ENCODE data around the gene KPNA1.
A peak's percentile ranks its signal among the peaks of the same experiment; 100 is the strongest.
"Not testable (repeated sequence)": the region's sequence is repeated elsewhere in the genome, so short reads cannot be mapped to it uniquely, and the experiment has no call there.

The KPNA1 gene

DNA sequence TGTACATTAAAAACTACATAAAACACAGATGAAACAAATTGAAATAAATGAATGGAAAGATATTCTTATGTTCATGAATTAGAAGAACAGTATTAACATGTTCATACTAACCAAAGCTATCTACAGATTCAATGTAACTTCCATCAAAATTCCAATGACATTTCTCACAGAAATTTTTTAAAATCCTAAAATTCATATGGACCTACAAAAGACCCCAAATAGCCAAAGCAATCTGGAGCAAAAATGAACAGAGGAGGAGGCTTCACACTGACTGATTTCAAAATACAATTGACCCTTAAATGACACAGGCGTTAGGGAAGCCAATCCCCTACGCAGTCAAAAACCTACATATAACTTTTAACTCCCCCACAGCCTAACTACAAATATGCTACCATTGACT is 39.4 kb downstream of the KPNA1 start:
- no peak for DNase-seq (ENCODE audit: low read depth in 2 of 2)

DNA sequence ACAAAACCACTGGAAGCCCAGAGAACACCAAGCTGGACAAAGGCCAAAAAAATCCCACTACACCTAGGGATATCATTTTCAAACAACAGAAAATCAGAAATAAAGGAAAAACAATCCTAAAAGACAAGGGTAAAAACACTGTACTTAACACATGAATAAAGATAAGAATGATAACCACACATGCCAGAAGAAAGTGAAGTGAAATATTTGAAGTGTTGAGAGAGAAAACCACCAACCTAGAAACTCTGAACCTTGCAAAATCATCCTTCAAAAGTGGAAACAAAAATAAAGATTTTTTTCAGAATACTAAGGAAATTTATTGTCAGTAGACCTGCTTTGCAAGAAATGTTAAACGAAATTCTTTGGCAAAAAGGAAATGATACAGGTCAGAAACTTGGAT is 45.1 kb downstream of the KPNA1 start:
- no peak for DNase-seq (ENCODE audit: low read depth in 2 of 2)

GRCh38 chr3:122468896-122469533 is 45.7 kb downstream of the KPNA1 start:
- no peak for DNase-seq (ENCODE audit: low read depth in 2 of 2)

- DNase-seq (ENCODE audit: low read depth in 2 of 2) = no peak
Measured at GRCh38 chr3:122466701-122467240, 48.0 kb downstream of the KPNA1 start.

GRCh38 chr3:122464659-122465058 is 50.1 kb downstream of the KPNA1 start:
- no peak for DNase-seq (ENCODE audit: low read depth in 2 of 2)

GRCh38 chr3:122462406-122462805 is 52.3 kb downstream of the KPNA1 start:
- no peak for DNase-seq (ENCODE audit: low read depth in 2 of 2)

DNA sequence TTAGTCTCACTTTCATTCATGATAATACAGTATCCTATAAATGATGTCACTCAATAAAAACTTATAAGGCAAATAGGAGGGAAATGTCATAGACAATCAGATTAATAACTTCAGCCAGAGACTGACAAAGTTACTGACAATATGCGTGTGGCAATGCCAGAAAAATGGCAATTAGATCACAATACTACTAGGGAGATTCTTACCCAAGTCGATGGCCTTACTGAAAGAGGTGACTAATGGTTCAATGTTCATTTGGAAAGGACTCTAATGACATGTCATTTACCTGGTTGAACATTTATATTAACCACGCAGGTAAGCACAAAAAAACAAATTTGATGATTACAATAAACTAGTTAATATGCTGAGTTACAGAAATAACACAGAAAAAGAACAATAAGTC is 52.9 kb downstream of the KPNA1 start:
- DNase-seq (ENCODE audit: low read depth in 2 of 2) = no peak

GRCh38 chr3:122458992-122459391 is 55.7 kb downstream of the KPNA1 start:
- DNase-seq (ENCODE audit: low read depth in 2 of 2) = no peak

DNA sequence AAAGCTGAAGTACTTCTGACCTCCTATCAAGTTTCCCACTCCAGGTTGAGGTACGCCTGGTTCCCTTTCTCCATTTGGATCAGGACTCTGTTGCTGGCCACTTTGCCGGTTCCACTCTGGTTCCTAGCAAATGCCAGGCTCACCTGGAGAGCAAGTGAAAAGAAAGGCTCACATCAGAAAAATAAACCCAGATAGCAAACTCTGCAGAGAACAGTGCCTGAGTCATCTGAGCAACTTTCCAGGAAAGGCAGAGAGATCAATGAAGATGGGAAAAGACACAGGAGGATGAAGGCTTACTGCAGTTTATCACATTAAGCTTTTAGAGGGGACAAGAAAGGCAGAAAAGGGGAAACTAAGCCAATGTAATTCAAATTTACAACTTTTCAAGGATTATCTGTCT is 57.0 kb downstream of the KPNA1 start:
- DNase-seq (ENCODE audit: low read depth in 2 of 2) = no peak

- DNase-seq (ENCODE audit: low read depth in 2 of 2) = no peak
Measured at GRCh38 chr3:122456074-122456473, 58.7 kb downstream of the KPNA1 start.

- no peak for DNase-seq (ENCODE audit: low read depth in 2 of 2)
Measured at GRCh38 chr3:122451371-122451770, 63.4 kb downstream of the KPNA1 start.

GRCh38 chr3:122448218-122448617 is 66.5 kb downstream of the KPNA1 start:
- DNase-seq (ENCODE audit: low read depth in 2 of 2) = not testable (repeated sequence)

- not testable (repeated sequence) for DNase-seq (ENCODE audit: low read depth in 2 of 2)
Measured at GRCh38 chr3:122444491-122444887, 70.2 kb downstream of the KPNA1 start.

DNA sequence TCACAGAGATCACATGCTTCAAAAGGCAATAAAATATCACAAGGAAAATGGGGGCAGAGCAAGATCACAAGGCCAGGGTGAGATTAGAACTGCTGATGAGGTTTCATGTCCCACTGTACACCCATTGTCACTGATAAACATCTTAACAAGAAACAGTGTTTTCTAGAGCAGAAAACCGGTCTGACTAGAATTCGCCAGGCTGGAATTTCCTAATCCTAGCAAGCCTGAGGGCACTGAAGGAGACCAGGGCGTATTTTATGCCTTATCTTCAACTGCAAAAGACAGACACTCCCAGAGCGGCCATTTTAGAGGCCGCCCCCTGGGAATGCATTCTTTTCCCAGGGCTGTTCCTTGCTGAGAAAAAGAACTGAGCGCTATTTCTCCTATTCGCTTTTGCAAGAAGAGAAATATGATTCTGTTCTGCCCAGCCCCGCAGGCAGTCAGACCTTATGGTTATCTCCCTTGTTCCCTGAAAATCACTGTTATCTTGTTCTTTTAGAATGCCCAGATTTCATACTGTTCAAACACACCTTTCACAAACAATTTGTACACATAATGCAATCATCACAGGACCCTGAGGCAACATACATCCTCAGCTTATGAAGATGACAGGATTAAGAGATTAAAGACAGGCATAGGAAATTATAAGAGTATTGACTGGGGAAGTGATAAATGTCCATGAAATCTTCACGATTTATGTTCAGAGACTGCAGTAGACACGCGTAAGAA is 70.8 kb downstream of the KPNA1 start:
- DNase-seq (ENCODE audit: low read depth in 2 of 2) = not testable (repeated sequence)

DNA sequence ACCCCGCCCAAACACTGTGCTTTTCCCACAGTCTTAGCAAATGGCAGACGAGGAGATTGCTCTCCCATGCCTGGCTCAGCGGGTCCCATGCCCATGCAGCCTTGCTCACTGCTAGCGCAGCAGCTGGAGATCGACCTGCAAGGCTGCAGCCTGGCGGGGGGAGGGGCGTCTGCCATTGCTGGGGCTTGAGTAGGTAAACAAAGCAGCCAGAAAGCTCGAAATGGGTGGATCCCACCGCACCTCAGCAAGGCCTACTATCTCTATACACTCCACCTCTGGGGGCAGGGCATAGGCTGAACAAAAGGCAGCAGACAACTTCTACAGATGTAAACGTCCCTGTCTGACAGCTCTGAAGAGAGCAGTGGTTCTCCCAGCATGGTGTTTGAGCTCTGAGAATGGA is 71.6 kb downstream of the KPNA1 start:
- DNase-seq (ENCODE audit: low read depth in 2 of 2) = no peak

GRCh38 chr3:122435950-122436349 is 78.8 kb downstream of the KPNA1 start:
- DNase-seq (ENCODE audit: low read depth in 2 of 2) = no peak

- DNase-seq (ENCODE audit: low read depth in 2 of 2) = no peak
Measured at GRCh38 chr3:122430371-122430770, 84.4 kb downstream of the KPNA1 start.

GRCh38 chr3:122427857-122428471 is 86.8 kb downstream of the KPNA1 start:
- no peak for DNase-seq (ENCODE audit: low read depth in 2 of 2)

GRCh38 chr3:122421836-122422235 is 92.9 kb downstream of the KPNA1 start:
- no peak for DNase-seq (ENCODE audit: low read depth in 2 of 2)

DNA sequence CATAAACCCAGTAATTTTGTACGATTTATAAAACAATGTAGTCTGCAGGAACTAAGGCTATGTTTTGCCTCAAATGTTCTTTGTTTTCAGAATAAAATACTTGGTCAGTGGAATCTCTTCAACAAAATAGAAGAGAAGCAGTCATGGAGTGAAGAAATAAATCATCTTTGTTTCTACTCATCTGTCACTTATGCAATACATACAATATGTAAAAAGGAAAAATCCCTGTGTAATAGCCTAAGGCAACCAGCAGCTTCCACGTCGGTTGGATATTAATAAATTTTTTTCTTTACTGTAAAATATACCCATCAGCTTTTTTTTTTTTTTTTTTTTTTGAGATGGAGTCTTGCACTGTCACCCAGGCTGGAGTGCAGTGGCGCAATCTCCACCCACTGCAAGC is 93.6 kb downstream of the KPNA1 start:
- DNase-seq (ENCODE audit: low read depth in 2 of 2) = no peak

GRCh38 chr3:122416966-122417365 is 97.8 kb downstream of the KPNA1 start:
- DNase-seq (ENCODE audit: low read depth in 2 of 2) = no peak

GRCh38 chr3:122415762-122416654 is 98.7 kb downstream of the KPNA1 start, which contains the start of gene WDR5B:
Gene WDR5B (minus strand): TSS chr3:122416062. CDS start chr3:122415528, 534 bp downstream.
- peak; percentile 98 to 99 for DNase-seq (ENCODE audit: low read depth in 2 of 2)

Measured in stimulated activated CD4-positive, alpha-beta T cell treated with anti-CD3 and anti-CD28 coated beads, Interleukin-12 subunit alpha, Interleukin-12 subunit beta, amount 100 ng/mL, for 24 hours (primary cell).